Kidney (tissue), 14 donors: ENCODE measurements around the gene FANCE. TPM values are rescaled to one million over a fixed set of nuclear protein-coding genes. Genes with fewer than 3 reads are reported as not detected.

ENCODE experiments used
- DNase-seq, 5 donors: peaks; one replicate each; pipeline ENCODE4 v3.0.0-alpha.2; 2013 to 2020
- FAIRE-seq: peaks from 2 replicates; lab custom pipeline; 2012; peaks lifted over from hg19 to GRCh38; lab: Jason Lieb, UNC
- H3K27ac ChIP-seq, 2 donors: one replicate each; pipeline ENCODE4 v1.7.0; 2013; ENCODE audit warnings: low read depth in 2 of 2, low read length in 2 of 2, inconsistent platforms in 1 of 2
- H3K27me3 ChIP-seq: one replicate; pipeline ENCODE4 v1.7.1; 2013; ENCODE audit warnings: low read length, inconsistent platforms; ENCODE audit not compliant: control insufficient read depth, insufficient read depth
- H3K36me3 ChIP-seq, 3 donors: one replicate each; pipeline versions ENCODE4 v1.7.0 to v1.7.1; 2013; ENCODE audit warnings: low read length in 3 of 3, control low read depth in 1 of 3, inconsistent platforms in 1 of 3; ENCODE audit not compliant: insufficient read depth in 3 of 3, control insufficient read depth in 2 of 3
- H3K4me1 ChIP-seq, 3 donors: one replicate each; pipeline versions ENCODE4 v1.7.0 to v1.7.1; 2013; ENCODE audit warnings: low read length in 3 of 3, inconsistent platforms in 1 of 3, low read depth in 1 of 3; ENCODE audit not compliant: control insufficient read depth in 2 of 3, insufficient read depth in 2 of 3
- H3K4me3 ChIP-seq, 3 donors: one replicate each; pipeline versions ENCODE4 v1.7.0 to v1.8.1; 2013; ENCODE audit warnings: low read length in 3 of 3, control low read depth in 1 of 3, inconsistent platforms in 1 of 3
- H3K9ac ChIP-seq, 3 donors: one replicate each; pipeline versions ENCODE4 v1.7.0 to v1.7.1; 2013; ENCODE audit warnings: low read length in 3 of 3, control low read depth in 1 of 3, inconsistent platforms in 1 of 3
- H3K9me3 ChIP-seq, 3 donors: one replicate each; pipeline versions ENCODE4 v1.7.0 to v1.7.1; 2013; ENCODE audit warnings: low read length in 3 of 3, control low read depth in 1 of 3, inconsistent platforms in 1 of 3; ENCODE audit not compliant: control insufficient read depth in 2 of 3, insufficient read depth in 1 of 3
- intact Hi-C: fragments of 100-400 bp; cut with DNase I; formaldehyde crosslinking; loops from one replicate; pipeline ENCODE4 v1.11.1; 2022
- polyA plus RNA-seq: library from polyadenylated mRNA; stranded (reverse); fragments of 350-450 nt; fragmentation: Illumina TruSeq; extraction: RNeasy Lipid Tissue Mini Kit (QIAGEN cat#74804); gene quantifications from one replicate; pipeline ENCODE4 v1.2.3, GENCODE V29; 2014; ENCODE audit warnings: low read depth, low replicate concordance; ENCODE audit not compliant: insufficient read depth
- total RNA-seq: library from RNA; stranded (reverse); fragmentation: NEBNext Ultra II Directional; extraction: Animal tissue kit (Norgen Biotek cat#: 25700); gene quantifications from one replicate; pipeline ENCODE4 v1.2.1, GENCODE V29; 2021
- TF ChIP-seq, protein P1 (sequence below): IDR thresholded peaks from 3 replicates; pipeline ENCODE4 v1.5.1; 2012; ENCODE audit warnings: mild to moderate bottlenecking, moderate library complexity, borderline replicate concordance; ENCODE audit not compliant: insufficient read depth; ENCODE audit errors: extremely low read depth
- donor health status: control.
- donor health status: control.
- donor health status: control.
- donor health status: control.
- donor health status: control.
- donor health status: DM: yes; HTN: yes; CAD: no.
- donor health status: Normal renal cell carcinoma (clear cell type).

FANCE gene
- total and polyA plus RNA-seq, 2 donors from 2014 or later, result 1.2 to 2.7 TPM

DNA sequence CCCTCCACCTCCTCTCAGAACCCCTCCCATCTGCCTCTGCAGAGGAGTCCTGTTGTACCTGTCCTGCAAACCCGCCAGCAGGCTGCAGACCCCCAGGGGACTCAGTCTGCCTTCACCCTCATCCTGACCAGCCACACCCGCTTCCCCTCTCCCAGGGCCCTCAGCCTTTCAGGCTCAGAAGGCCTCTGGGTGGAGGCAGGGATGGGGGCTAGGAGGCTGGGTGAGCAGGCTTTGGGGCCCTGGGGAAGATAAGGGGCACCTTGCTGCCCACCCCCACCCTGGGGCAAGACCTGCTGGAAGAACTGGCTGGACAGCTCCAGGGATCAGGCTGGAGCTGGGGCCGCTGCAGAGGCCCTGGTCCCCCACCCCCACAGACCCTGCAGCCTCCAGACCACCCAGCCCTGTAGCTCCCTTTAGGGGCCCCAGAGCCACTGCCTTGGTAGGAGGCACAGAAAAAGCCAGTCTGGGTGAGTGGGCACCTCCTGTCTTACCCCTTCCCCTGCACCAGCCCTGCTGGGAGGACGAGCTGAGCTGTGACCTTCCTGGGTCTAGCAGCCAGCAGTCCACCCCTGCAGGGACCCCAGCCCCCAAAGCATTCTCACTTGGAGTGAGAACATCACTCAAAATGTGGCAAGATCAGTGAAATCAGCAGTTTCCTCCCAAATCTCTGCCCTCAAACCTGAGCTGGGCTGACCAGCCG is 39.6 kb downstream of the FANCE start:
- Histone ChIP-seq H3K4me1 (peaks cover 5 to 33% (median 9%) of the 10 kb centered on the region in 3 donors), H3K36me3 (no peaks in the 10 kb centered on the region), H3K27me3 (no peaks in the 10 kb centered on the region), H3K27ac (no peak overlapping the region), H3K9ac (peak overlapping the region in 1 of 3 donors; percentile 34), H3K9me3 (no peaks in the 10 kb centered on the region), H3K4me3 (no peak overlapping the region)
- TF ChIP-seq, protein P1, sequence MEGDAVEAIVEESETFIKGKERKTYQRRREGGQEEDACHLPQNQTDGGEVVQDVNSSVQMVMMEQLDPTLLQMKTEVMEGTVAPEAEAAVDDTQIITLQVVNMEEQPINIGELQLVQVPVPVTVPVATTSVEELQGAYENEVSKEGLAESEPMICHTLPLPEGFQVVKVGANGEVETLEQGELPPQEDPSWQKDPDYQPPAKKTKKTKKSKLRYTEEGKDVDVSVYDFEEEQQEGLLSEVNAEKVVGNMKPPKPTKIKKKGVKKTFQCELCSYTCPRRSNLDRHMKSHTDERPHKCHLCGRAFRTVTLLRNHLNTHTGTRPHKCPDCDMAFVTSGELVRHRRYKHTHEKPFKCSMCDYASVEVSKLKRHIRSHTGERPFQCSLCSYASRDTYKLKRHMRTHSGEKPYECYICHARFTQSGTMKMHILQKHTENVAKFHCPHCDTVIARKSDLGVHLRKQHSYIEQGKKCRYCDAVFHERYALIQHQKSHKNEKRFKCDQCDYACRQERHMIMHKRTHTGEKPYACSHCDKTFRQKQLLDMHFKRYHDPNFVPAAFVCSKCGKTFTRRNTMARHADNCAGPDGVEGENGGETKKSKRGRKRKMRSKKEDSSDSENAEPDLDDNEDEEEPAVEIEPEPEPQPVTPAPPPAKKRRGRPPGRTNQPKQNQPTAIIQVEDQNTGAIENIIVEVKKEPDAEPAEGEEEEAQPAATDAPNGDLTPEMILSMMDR, result no peak
- FAIRE-seq (no peak), DNase-seq (peak in 1 of 5 donors; percentile 80)
- intact Hi-C loops, result no loop called here

DNA sequence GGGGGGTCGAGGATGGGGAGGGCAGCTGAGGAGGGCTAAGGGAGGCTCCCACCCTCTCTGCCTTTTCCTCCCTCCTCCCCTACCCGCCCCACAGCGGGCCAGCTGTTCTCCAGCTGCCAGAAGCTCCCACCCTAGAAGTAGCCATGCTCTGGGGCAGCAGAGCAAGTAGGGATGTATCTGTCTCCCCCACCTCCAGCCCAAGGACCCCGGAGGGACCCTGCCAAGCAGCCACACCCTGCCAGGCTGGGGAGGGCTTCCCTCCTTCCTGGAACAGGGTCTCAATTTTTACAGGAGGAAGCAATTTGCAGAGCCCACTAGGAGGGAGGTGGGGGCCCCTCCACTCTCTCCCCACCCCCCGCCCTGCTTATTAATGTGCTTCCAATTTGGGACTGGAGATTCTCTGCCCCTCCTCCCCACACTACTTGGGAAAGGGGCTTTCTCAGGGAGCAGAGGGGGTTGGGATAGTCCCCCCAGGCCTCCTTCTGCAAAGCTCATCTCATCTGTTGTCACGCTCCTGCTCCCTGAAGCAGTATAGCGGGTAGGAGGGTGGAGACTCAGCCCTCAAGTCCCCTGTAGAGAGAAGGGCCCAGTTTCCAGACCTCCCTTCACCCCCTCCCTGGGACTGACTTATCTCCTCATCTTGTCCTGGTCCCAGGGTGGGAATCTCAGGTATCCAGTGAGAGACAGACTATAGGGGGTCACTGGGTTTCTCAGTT is 40.3 kb downstream of the FANCE start:
- peak overlapping the region in 1 of 3 donors; percentile 34 for H3K9ac ChIP-seq
- peaks cover 5 to 30% (median 8%) of the 10 kb centered on the region in 3 donors for H3K4me1 ChIP-seq
- H3K36me3 ChIP-seq, result no peaks in the 10 kb centered on the region
- no peak for FAIRE-seq
- H3K9me3 ChIP-seq, result no peaks in the 10 kb centered on the region
- no peaks in the 10 kb centered on the region for H3K27me3 ChIP-seq
- peak in 4 of 5 donors; percentile 59 to 84 (median 73) for DNase-seq
- no peak overlapping the region for H3K4me3 ChIP-seq
- TF ChIP-seq, protein P1, result no peak
- H3K27ac ChIP-seq, result no peak overlapping the region
- intact Hi-C loops, result no loop called here

DNA sequence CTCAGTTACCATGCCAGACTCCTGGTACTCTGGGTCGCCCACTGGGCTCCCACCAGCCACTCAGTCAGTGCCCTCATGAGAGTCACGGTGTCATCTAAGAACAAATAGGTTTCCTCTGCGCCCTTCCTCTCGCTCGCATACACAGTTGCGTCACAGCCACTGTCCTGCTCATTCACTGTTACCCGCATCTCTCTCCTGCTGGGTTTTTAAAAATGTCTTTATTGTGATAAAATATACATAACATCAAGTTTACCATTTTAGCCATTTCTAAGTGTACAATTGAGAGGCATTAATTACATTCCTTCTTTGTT is 40.8 kb downstream of the FANCE start:
- Histone ChIP-seq H3K27me3 (no peaks in the 10 kb centered on the region), H3K36me3 (no peaks in the 10 kb centered on the region), H3K4me3 (no peak overlapping the region), H3K9me3 (no peaks in the 10 kb centered on the region), H3K9ac (no peak overlapping the region), H3K27ac (no peak overlapping the region), H3K4me1 (peaks cover 5 to 27% (median 8%) of the 10 kb centered on the region in 3 donors)
- DNase-seq, result no peak
- TF ChIP-seq, protein P1, result no peak
- intact Hi-C loops, result no loop called here
- FAIRE-seq, result no peak
